ENCODE measurements around the gene ACACA.

- TF ChIP-seq CTCF (IDR thresholded peaks at IDR 0.05) (no peak), POLR2A (IDR thresholded peaks at IDR 0.05) (no peak)
Measured at GRCh38 chr17:37305406-37305905, 101.2 kb downstream of the ACACA start.

All from tibial nerve (tissue), 3 donors.